ENCODE data around the gene IQGAP1.

IQGAP1 gene

DNA sequence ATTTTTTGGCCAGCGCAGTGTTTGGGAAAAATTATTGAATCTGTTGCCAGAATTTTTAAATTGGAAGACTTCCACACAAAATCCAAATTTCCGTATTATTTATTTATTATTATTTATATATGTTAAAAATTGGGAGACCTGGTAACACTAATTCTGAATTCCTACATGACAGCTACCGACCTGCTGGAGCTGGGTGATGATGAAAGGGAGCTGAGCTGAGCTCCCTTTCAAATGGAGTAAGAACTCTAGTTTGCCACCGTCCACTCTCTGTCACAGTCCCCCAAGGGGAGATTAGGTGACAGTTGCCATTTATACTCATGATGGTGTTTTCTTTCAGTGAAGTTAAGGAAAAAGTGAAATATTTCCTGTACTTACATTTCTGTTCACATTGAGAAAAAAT is 143.1 kb downstream of the IQGAP1 start:
- DNase-seq (ENCODE audit: low spot score) = no peak

DNA sequence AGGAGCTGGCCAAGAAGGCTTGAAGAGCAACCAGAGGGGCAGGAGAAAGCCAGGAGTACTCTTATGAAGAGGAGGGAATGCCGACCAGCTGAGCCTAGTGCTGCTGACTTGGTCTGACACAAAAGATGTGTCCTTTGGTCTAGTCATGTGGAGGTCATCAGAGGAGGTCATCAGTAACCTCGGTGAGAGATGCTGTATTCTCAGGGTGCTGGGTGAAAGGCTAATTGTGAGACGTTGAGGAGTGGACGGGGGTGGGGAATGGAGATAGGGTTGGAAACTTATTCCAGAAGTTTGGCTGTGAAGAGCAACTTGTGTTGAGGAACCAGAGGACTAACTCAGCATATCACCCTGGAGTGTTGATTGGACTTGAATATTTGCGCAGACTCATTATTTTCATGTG is 147.2 kb downstream of the IQGAP1 start:
- DNase-seq (ENCODE audit: low spot score) = no peak

DNA sequence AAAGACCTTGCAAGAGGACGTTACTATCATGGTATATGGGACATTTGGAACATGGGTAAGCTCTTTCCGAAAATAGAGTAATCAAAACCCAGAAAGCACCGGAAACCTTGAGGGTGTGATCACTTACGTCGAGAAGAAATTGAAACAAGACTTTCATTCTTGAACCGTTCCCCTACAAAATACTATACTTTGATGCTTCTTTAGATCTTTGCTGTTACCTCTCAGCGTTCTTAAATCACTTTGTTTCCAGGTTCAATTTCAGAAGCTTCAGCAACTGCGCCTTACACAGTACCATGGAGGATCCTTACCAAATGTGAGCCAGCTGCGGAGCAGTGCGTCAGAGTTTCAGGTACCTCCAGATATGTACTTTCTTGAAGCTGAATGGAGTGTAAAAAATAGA is 151.7 kb downstream of the IQGAP1 start:
- no peak for DNase-seq (ENCODE audit: low spot score)

DNA sequence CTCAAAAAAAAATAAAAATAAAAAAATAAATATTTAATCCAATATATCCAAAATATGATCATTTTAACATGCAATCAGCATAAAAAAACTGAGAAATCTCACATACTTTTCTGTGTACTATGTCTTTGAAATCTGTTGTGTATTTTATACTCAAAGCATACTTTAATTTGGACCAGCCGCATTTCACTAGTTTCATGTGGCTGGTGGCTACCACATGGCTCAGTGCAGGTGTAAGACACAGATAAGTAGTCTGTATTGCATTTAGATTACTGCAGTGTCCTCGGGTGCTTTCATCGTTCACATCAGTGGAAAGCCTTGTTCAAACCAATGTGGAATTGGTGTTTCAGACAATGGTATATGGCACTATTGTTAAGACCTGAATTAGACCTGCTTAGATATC is 152.7 kb downstream of the IQGAP1 start:
- no peak for DNase-seq (ENCODE audit: low spot score)

DNA sequence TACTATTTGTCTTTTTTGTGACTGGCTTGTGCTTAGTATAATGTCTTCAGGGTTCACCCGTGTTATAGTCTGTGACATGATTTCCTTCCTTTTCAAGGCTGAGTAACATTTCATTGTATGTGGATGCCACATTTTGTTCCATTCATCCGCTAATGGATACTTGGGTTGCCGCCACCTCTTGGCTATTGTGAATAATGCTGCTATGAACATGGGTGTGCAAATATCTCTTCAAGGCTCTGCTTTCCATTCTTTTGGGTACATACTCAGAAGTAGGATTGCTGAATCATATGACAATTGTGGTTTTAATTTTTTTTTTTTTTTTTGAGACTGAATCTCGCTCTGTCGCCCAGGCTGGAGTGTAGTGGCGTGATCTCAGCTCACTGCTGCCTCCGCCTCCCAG is 157.1 kb downstream of the IQGAP1 start:
- no peak for DNase-seq (ENCODE audit: low spot score)

DNA sequence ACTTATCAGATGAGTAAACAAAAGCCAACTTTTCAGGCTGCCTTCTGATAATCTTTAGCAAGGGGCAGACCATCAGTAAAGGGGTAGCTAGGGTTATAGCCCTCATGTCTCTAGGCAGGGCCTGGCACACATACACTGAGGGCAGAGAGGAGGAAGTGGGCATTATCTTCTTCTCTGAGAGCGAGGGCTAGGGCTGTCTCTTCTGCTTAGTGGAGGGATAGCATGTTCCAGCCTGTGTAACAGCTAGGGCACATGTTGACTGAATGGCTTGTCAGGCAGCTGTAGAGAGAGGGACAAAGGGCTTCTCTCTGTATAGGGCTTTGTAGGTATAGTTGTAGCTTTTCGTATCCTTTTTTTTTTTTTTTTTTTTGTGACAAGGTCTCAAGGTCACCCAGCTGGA is 159.5 kb downstream of the IQGAP1 start:
- no peak for DNase-seq (ENCODE audit: low spot score)

DNA sequence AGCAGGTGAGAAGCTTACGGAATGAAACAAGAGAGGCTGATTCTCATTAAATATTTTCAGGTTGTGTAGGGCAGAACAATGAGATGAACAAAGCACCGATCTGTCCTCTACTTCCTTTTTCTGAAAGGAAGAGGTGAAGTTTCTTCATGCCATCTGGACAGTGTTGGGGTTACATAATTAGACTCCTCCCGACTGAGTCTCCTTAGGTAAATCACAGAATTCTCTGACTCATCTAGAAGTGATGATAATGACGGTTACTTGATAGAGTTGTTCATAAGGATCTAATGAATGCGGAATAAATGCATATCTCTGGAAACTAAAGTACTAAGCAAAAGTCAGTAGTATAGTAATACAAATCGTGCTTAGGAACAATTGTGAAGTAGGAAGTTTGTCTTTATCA is 162.9 kb downstream of the IQGAP1 start:
- DNase-seq (ENCODE audit: low spot score) = no peak

Data from D341Med (cell line).